ENCODE measurements around the gene CCSER1.
"Not testable (repeated sequence)": the region's sequence is repeated elsewhere in the genome, so short reads cannot be mapped to it uniquely, and the experiment has no call there.

CCSER1 gene

GRCh38 chr4:91058345-91058744, 931.2 kb downstream of the CCSER1 start:
- no peak for DNase-seq (ENCODE audit: low read depth in 2 of 2)

- DNase-seq (ENCODE audit: low read depth in 2 of 2), result no peak
Measured at GRCh38 chr4:91064157-91064853, 937.1 kb downstream of the CCSER1 start.

- no peak for DNase-seq (ENCODE audit: low read depth in 2 of 2)
Measured at GRCh38 chr4:91065117-91065516, 937.9 kb downstream of the CCSER1 start.

- no peak for DNase-seq (ENCODE audit: low read depth in 2 of 2)
Measured at GRCh38 chr4:91070736-91071135, 943.5 kb downstream of the CCSER1 start.

- no peak for DNase-seq (ENCODE audit: low read depth in 2 of 2)
Measured at GRCh38 chr4:91076147-91076546, 949.0 kb downstream of the CCSER1 start.

- DNase-seq (ENCODE audit: low read depth in 2 of 2), result no peak
Measured at GRCh38 chr4:91085961-91086360, 958.8 kb downstream of the CCSER1 start.

GRCh38 chr4:91087743-91088142, 960.5 kb downstream of the CCSER1 start:
- DNase-seq (ENCODE audit: low read depth in 2 of 2), result no peak

GRCh38 chr4:91089178-91089577, 962.0 kb downstream of the CCSER1 start:
- no peak for DNase-seq (ENCODE audit: low read depth in 2 of 2)

- no peak for DNase-seq (ENCODE audit: low read depth in 2 of 2)
Measured at GRCh38 chr4:91092398-91092980, 965.3 kb downstream of the CCSER1 start.

GRCh38 chr4:91094220-91094619, 967.0 kb downstream of the CCSER1 start:
- DNase-seq (ENCODE audit: low read depth in 2 of 2), result not testable (repeated sequence)

- no peak for DNase-seq (ENCODE audit: low read depth in 2 of 2)
Measured at GRCh38 chr4:91099666-91100065, 972.5 kb downstream of the CCSER1 start.

GRCh38 chr4:91108751-91109150, 981.6 kb downstream of the CCSER1 start:
- no peak for DNase-seq (ENCODE audit: low read depth in 2 of 2)

- no peak for DNase-seq (ENCODE audit: low read depth in 2 of 2)
Measured at GRCh38 chr4:91111556-91111955, 984.4 kb downstream of the CCSER1 start.

- no peak for DNase-seq (ENCODE audit: low read depth in 2 of 2)
Measured at GRCh38 chr4:91113130-91113706, 986.0 kb downstream of the CCSER1 start.

GRCh38 chr4:91114386-91114785, 987.2 kb downstream of the CCSER1 start:
- no peak for DNase-seq (ENCODE audit: low read depth in 2 of 2)

GRCh38 chr4:91116861-91117260, 989.7 kb downstream of the CCSER1 start:
- DNase-seq (ENCODE audit: low read depth in 2 of 2), result no peak

- no peak for DNase-seq (ENCODE audit: low read depth in 2 of 2)
Measured at GRCh38 chr4:91118597-91118996, 991.4 kb downstream of the CCSER1 start.

- DNase-seq (ENCODE audit: low read depth in 2 of 2), result no peak
Measured at GRCh38 chr4:91123742-91124141, 996.5 kb downstream of the CCSER1 start.

GRCh38 chr4:91127192-91127591, 1000.0 kb downstream of the CCSER1 start:
- DNase-seq (ENCODE audit: low read depth in 2 of 2), result no peak

GRCh38 chr4:91127831-91128230, 1000.6 kb downstream of the CCSER1 start:
- no peak for DNase-seq (ENCODE audit: low read depth in 2 of 2)

- DNase-seq (ENCODE audit: low read depth in 2 of 2), result no peak
Measured at GRCh38 chr4:91128519-91128918, 1001.3 kb downstream of the CCSER1 start.

- no peak for DNase-seq (ENCODE audit: low read depth in 2 of 2)
Measured at GRCh38 chr4:91147067-91147466, 1019.9 kb downstream of the CCSER1 start.

GRCh38 chr4:91154041-91154440, 1026.8 kb downstream of the CCSER1 start:
- not testable (repeated sequence) for DNase-seq (ENCODE audit: low read depth in 2 of 2)
